NCI-H146 treated with DMSO at 0.1 percent for 48 hours (cell line): ENCODE data around the gene ENO3.

Source experiments
- DNase-seq: peaks from one replicate; lab custom pipeline; 2025; ENCODE audit not compliant: unreplicated experiment; lab: John Stamatoyannopoulos, UW

The ENO3 gene

GRCh38 chr17:4936436-4936835, 14.5 kb upstream of the ENO3 start:
- DNase-seq: no peak

DNA sequence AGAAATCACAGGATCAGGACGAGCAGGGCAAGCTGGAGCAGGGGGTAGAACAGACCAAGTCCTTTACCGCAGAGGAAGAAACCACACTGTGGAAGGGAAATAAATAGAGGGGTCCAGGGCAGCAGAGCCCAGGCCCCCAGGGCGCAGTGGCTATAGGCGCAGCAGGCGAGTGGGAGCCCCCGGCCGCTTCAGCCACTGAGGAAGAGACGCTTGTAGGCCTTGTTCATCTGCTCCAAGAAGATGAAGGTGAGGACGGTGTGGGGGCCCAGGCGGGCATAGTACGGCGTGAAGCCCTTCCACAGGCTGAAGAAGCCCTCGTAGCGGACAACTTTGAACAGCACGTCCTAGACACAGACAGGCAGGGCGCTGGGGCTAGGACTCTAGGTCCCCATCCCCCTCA, 13.4 kb upstream of the ENO3 start:
- no peak for DNase-seq

- DNase-seq: no peak
These were observed 12.8 kb upstream of the ENO3 start for GRCh38 chr17:4938069-4938491.

GRCh38 chr17:4938688-4939545, 12.0 kb upstream of the ENO3 start:
- DNase-seq: no peak

GRCh38 chr17:4939546-4939795, 11.4 kb upstream of the ENO3 start:
- no peak for DNase-seq

DNA sequence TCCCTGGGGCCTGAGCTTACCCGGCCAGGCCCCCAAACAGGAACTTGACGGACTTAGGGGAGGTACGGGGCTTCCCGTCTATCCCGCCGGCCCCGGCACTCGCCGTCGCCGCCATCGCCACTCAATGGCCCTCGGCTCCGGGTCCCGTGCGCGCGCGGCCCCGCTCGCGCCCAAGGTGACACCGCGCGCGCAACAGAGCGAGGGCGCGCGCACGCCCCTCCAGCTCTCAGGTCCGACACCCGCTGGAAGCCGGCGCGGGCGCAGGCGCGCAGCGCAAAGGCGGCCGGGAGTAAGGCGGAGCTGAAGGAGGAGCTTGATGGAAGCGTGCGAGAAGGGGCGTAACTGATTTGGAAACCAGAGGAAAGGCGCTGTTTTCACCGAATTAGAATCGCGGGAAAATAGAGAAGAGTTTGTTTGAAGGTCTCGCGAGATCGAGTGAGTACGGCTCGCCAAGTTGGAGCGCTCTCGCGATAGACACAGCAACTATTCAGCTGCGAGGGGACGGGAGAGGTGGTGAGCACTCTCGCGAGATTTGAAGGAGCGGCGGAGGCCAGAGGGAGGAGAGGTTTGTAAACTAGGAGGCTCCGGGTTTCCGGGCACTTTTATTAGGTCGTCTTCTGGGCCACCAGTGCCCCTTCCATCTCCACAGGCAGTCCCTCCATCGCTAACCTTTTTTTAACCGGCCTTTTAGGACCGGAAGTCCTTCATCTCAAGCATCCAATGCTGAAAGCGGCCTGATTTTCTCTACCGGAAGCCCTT, 10.9 kb upstream of the ENO3 start, which contains the start of the genes RNF167 and SLC25A11:
Gene RNF167, plus strand, starts transcription at position 473 of the 759 bp plus-strand sequence. CDS start 642 bp downstream, outside the sequence.
Gene SLC25A11, minus strand, starts transcription at position 251 of the 759 bp plus-strand sequence. Its CDS starts 136 bp downstream, at position 115.
- DNase-seq: peak; percentile 96

GRCh38 chr17:4940555-4941318, 10.2 kb upstream of the ENO3 start:
- DNase-seq: no peak

DNA sequence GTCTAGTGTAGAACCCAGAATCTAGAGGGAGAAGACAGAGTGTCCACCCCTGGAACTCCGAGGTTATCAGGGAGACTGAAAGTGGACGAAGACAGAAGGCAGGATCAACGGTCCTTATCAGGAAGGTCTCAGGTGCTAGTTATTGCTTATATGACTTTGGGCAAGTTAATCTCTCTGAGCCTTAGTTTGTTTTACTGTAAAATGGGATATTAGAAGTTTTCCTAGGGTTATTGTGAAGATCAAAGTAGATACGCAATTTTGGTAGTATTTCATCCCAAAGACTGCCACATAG, 9.7 kb upstream of the ENO3 start:
- no peak for DNase-seq

- no peak for DNase-seq
These were observed 8.0 kb upstream of the ENO3 start for GRCh38 chr17:4942760-4943508.

DNA sequence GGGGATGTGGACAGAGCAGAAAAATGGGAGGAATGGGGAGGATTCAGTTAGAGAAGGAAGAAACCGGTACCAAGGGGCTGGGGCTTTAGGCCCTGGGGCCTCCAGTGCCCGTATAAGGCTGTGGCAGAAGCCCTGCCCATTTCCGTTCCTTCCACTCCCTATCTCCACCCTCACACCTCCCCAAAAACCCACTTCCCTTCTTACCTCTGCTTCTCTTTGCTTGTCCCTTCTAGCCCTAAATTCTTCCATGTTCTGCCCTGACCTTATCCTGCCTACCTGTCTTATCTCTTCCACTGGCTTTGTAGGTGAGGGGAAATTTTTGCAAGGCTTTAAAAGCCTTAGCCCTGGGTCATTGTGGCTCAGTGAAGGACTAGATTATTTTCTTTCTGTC, 6.8 kb upstream of the ENO3 start:
- no peak for DNase-seq

GRCh38 chr17:4944554-4945175, 6.3 kb upstream of the ENO3 start:
- no peak for DNase-seq

DNA sequence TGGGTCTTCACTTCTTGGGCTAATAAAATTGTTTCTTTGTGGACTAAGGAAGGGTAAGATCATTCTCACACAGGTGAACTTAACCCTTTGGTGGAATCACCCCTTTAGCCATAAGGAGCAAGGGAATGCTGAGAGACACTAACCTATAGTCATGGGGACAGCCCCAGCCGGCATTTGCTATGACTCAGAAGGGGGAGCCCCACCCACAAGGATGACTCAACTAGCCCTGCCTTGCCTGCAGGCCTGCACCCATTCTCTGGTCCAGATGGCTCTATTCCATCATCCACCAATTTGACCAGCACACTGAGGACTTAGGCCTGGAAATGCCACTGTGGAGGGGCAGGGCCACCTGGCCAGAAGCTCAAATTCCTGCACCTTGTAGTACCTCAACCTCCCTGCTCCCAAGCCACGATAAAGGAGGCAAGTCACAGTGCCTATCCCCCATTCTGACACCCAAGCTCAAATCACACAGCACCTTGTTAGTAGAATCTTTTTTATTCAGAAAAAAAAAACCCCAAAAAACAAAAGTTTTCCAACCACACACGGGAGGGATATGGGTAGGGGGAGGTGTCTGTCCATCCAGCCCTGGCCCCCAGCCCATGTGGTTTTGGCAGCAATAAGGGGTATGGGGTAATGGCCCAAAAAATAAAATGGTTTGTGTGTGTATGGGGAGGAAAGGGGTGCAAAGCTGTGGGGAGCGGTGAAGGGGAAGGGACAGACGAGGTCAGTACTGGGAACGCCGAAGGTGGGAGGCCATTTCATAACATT, 5.6 kb upstream of the ENO3 start:
- no peak for DNase-seq

GRCh38 chr17:4945944-4946280, 5.0 kb upstream of the ENO3 start:
- DNase-seq: no peak

- no peak for DNase-seq
These were observed 4.5 kb upstream of the ENO3 start for GRCh38 chr17:4946312-4946976.

DNA sequence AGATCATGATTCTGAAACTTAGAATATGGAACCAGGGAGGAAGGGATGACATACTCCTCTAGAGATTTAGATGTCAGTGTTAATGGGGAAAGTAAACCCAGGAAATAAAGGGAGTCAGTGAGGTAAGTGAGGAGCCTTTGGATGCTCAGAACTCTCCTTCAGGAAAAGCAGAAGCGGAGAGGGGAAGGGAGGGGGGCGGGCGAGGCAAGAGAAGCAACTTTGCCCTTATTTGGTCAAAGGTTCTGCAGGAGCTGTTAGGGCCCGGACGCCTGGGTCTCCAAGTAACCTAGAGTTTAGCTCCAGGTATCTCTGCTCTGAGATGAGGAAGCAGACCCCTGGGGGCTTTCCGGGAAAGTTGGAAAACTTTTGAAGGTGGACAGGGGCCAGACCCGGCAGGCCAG, 3.9 kb upstream of the ENO3 start:
- DNase-seq: no peak

- DNase-seq: no peak
These were observed 3.3 kb upstream of the ENO3 start for GRCh38 chr17:4947411-4948165.

GRCh38 chr17:4948166-4948930, 2.6 kb upstream of the ENO3 start, which contains the start of gene PFN1:
TSS of gene PFN1 (minus strand) at chr17:4948530. CDS start at chr17:4948394, 136 bp downstream.
- DNase-seq: peak; percentile 77

DNA sequence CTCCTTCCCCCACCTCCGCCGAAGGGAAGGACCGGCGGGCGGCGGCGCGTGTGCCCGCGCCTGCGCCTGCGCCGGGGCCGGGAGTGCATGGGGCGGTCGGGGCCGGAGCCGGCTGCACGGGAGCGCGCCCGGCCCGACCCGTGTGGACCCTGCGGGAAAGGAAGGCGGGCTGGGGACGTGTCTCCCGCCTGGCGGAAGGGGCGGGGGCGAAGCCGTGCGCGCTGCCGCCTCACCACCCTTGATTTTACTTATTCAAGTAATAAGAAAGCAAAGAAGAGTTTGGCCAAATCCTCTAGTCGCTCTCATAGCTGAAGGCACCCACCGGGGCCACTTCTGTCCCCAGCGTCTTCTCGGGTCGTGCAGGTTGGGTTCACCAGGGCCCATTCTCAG, 2.0 kb upstream of the ENO3 start:
- DNase-seq: peak; percentile 70
